Medulla oblongata (tissue), 1 donor: ENCODE measurements around the gene EFHD2.
"Not testable (repeated sequence)": the region's sequence is repeated elsewhere in the genome, so short reads cannot be mapped to it uniquely, and the experiment has no call there.

Experiments used
- DNase-seq: peaks from one replicate; pipeline ENCODE4 v3.0.0-alpha.2; 2015; ENCODE audit errors: extremely low spot score

The EFHD2 gene, protein sequence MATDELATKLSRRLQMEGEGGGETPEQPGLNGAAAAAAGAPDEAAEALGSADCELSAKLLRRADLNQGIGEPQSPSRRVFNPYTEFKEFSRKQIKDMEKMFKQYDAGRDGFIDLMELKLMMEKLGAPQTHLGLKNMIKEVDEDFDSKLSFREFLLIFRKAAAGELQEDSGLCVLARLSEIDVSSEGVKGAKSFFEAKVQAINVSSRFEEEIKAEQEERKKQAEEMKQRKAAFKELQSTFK

DNA sequence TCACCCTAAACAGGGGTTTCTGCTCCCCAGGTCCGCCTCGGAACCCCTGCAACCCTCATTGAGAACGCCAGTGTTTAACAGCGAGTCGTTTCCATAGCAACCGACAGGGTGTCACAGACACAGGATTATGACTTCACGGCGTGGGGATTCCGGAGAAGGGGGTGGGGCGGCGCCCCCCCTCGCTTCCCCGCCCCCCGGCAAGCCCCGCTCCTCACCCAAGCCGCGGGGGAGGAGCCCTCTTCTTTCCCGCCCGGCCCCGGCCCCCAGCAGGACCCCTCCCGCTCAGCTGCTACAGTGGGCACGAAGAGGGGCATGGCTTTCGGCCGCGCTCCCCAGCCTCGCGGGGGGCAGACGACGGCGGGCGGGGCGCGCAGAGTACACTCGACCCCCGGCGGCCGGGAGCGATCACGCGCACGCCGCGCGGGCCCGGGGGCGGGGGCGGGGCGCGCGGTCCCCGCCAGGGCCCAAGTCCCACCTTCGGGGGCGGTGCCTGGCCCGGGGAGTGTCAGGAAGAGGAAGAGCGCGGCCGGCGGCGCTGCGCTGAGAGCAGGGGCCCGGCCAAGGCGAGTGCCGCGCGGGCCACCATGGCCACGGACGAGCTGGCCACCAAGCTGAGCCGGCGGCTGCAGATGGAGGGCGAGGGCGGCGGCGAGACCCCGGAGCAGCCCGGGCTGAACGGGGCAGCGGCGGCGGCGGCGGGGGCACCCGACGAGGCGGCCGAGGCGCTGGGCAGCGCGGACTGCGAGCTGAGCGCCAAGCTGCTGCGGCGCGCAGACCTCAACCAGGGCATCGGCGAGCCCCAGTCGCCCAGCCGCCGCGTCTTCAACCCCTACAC, at the start of gene EFHD2:
TSS of gene EFHD2 (plus strand) at position 501 of the 835 bp plus-strand sequence. CDS start at position 585, 84 bp downstream.
- DNase-seq = peak; percentile 83

DNA sequence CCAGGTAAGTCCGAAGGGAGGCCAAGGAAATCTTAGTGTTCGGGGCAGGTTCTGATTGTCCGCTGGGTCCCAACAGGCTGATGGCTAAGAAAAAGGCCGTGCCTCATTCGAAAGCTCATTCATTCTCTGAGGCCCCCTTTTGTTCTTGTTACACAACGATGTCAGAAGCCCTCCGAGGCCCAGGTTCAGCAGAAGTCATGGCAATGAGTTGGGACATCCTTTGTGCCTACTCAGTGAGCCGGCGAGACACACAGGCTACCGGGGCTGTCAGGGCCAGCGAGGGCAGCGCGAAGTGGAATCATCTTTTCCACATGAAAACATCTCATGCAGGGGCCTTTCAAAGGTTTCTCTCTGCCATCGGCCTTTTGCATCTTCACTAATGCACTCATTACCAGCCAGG, 49.0 kb upstream of the EFHD2 start:
- no peak for DNase-seq

DNA sequence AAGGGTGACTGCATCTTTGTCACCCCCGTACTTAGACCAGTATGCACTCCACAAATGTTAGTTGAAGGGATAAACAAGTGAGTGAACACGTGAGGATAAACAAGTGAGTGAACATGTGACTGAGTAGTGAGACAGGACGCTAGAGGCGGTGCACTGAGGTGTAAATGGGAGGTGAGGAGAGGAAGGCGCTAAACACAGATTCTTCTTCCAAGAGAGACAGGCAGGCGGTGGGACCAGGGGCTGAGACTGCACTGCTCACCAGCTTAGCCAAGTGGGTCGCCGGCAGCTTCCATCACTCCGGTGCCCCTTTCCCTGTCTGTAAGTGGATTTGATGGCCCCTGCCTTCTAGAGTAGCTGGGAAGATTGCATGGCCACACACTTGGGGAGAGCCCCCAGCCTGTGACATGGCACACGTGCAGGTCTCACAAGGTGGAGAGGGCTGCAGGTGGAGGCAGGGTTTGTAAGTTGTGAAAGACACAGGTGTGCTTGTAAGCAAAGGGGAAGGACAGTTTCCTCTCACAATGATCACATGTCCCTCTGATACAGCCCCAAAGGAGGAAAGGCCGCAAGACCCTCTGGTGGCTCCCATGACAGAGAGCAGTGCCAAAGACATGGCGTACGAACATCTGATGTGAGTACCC, 47.5 kb upstream of the EFHD2 start:
- no peak for DNase-seq

DNA sequence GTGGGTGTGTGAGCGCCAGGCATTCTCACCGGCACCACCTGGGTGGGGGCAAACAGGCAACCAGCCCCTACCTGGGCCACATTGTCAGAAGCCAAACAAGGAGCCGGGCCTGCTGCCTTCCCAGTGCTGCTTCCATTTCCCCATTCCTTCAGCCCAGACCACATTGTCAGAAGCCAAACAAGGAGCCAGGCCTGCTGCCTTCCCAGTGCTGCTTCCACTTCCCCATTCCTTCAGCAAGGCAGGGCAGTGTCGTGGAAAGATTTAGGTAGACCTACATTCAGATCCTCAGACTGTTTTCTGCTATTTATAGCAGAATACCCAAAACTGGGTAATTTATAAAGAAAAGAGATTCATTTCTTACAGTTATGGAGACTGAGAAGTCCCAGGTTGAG, 47.0 kb upstream of the EFHD2 start:
- no peak for DNase-seq

DNA sequence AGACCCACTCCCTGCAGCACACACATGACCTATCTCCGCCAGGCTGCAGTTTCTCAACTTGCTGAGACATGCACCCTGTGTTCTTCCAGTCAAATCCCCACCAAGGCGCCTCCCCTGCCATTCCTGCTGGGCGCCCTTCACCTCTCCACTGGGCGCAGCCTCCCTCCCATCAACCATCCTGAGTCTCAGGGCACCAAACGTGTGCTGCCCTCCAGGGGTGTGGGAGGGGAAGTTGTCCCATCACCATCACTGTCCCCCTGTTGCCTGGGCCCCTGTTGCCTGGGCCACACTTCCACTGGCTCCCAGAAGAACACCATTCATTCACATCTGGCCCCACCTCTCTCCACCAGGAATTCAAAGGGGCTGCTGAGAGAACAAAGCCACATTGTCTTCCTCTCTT, 44.9 kb upstream of the EFHD2 start:
- no peak for DNase-seq

DNA sequence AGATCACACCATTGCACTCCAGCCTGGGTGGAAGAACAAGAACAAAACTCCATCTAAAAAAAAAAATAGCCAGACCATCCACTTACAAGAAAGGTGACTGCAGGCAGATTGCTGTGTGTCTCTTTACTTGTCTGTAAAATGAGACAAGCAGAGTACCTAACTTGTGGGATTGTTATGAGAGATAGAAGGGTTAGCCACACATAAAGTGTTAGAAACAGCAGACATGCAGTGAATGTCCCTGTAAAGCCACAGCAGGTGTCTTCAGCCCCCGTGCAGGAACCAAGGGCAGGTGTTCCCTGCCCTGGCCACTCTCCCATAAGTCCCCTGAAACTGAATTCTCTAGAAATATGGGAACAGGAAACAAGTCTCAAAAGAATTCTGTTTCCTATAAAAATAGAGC, 40.8 kb upstream of the EFHD2 start:
- no peak for DNase-seq

DNA sequence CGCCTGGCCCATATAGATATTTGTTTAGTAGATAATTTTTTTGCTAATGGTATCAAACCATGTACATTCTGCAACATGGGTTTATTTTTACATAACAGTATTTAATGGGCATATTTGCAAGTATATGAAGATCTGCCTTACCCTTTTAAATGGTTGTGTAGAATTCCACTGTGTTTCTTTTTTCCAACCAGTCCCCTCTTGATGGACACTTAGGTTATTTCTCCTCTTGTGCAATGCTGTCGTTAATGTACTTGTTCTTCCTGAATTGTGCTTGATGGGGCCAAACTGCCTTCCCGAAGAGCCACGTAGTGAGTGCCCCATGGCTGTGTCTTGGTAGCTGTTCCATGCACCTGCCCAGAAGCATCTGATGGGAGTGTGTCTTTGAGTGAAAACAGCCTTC, 39.4 kb upstream of the EFHD2 start:
- no peak for DNase-seq

DNA sequence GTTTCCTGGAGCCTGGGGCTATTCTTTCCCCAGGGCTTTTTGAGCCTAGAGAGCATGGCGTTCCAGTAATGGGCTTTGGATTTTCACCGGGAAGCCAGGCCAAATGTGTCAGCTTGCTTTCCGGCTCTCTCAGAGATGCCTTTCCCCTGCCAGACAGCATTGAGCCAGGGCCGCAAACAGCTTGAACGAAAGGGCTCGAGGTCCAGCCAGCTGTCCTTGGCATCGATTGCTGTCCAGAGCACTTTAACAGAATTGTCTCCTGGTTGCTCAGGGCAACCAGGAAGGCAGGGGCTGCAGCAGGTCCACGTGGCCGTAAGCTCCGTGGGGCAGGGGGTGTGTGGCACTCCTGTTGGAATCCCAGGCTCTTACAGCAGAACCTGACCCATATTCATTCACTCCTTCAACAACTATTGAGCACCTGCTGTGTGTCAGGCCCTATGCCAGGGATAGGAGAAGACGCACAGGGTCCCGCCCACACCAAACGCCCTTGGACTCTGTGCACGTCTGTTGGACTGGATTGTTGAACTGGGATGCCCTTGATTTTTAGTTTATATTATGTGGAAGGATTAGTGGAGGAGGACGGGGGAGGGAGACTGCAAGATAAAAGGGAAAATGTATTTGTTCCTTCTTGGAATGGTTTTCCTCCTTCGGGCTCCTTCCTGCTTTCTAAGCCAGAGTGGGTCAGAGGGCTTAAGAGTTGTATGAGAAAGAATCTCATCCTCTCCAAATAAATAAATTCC, 38.7 kb upstream of the EFHD2 start:
- DNase-seq = peak; percentile 60

DNA sequence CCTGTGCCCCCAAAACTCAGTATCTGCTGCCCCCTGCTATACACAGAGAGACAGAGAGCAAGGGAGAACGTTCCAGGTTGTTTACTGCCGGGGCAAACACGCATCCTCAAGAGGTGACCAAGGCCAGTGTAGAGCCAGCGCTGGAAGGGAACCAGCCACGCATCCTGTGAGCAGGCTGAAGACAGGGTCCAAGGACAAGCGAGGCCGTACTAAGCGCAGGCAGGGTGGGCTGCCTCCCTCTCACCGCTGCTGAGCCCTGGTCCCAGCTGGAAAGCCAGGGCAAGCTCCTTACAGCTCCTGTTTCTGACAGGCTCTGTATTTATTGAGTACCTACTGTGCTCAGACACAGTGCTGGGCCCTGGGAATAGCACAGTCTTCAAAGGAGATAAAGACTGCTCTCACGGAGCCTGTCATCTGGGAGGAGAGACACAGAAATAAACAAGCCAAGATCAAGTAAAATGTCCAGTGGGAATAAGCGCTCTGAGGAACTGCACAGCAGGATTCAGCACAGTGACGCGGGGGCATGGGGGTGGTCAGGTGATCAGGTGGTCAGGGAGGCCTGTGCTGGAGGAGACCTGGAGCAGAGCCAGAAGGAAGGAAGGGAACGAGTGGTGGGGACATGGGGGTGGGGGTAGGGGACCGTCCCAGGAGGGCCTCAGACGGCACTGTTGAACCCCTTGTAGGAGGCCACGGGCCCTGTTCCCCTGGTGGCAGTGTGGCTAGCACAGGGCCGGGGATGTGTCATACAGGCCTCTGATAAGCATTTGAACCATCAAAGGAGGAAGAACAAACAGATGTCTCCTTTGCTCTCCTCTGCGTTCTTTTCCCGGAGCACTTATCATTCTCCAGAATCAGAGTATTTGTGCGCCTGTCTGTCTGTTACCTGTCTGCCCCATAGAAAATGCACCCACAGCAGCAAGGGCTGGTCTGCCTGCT, 37.8 kb upstream of the EFHD2 start:
- DNase-seq = no peak

DNA sequence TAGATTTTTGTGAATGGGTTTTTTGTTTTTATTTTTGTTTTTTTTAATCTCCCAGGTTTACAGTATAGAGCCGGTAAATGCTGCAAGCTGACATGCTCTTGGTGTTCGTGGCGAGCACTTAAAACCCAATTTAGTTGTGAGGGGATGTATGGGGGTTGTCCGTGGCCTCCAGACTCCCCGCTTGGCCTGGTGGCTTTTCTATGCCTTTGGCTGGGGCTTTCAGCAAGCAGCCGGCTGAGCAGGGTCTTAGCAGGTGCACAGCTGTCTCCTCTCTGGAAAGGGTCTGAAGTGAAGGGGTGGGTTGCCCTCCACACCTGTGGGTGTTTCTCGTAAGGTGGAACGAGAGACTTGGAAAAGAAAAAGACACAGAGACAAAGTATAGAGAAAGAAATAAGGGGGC, 31.0 kb upstream of the EFHD2 start:
- DNase-seq = no peak

DNA sequence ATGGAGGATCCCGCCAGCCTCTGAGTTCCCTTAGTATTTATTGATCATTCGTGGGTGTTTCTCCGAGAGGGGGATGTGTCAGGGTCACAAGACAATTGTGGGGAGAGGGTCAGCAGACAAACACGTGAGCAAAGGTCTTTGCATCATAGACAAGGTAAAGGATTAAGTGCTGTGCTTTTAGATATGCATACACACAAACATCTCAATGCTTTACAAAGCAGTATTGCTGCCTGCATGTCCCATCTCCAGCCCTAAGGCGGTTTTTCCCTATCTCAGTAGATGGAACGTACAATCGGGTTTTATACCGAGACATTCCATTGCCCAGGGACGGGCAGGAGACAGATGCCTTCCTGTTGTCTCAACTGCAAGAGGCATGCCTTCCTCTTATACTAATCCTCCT, 30.5 kb upstream of the EFHD2 start:
- DNase-seq = not testable (repeated sequence)

DNA sequence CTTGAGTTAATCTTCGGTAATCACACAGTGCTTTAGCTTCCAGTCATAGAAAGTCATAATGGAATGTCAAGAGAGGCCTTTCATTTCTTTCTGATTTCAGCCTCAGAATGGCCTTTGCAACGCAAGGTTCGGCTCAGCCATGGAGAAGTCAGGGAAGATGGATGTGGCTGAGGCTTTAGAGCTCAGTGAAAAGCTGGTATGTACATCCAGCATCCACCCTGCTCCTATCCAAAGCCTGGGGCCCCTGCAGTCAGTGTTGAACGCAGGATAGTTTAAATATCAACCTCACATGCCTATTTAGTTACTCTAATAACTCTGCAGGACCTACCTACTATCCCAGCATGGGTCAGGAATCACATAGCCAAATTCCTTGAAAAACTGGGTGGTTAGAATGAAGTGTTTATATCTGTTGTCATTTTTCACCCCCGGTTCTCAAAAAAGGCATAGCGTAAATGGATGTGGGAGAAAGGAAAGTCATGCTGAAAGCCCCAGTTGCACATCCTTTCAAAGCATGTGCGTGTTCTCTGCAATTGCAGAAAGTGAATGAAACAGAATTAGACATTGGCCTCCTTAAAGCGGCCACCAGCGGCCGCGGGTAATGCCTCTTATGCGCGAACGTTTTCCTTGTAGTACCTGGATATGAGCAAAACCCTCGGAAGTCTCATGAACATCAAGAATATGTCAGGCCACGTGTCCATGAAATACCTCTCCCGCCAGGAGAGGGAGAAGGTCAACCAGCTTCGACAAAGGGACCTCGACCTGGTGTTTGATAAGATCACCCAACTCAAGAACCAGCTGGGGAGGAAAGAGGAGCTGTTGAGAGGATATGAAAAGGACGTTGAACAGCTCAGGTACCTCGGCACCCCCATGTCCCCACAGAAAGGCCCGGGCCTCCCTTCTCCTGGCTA, 28.8 kb upstream of the EFHD2 start:
- DNase-seq = no peak

DNA sequence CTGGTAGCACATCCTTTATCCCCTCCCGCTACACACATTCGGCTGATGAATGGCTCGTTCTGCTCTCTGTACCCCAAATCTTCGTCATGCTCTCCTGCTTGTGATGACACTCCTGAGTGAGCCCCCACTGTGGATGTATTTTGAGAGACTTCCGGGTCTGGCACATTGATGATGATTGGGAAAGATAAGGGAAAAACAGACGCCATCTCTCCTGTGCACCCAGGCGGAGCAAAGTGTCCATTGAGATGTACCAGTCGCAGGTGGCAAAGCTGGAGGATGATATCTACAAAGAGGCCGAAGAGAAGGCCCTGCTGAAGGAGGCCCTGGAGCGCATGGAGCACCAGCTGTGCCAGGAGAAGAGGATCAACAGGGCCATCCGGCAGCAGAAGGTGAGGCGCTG, 27.9 kb upstream of the EFHD2 start:
- DNase-seq = no peak

DNA sequence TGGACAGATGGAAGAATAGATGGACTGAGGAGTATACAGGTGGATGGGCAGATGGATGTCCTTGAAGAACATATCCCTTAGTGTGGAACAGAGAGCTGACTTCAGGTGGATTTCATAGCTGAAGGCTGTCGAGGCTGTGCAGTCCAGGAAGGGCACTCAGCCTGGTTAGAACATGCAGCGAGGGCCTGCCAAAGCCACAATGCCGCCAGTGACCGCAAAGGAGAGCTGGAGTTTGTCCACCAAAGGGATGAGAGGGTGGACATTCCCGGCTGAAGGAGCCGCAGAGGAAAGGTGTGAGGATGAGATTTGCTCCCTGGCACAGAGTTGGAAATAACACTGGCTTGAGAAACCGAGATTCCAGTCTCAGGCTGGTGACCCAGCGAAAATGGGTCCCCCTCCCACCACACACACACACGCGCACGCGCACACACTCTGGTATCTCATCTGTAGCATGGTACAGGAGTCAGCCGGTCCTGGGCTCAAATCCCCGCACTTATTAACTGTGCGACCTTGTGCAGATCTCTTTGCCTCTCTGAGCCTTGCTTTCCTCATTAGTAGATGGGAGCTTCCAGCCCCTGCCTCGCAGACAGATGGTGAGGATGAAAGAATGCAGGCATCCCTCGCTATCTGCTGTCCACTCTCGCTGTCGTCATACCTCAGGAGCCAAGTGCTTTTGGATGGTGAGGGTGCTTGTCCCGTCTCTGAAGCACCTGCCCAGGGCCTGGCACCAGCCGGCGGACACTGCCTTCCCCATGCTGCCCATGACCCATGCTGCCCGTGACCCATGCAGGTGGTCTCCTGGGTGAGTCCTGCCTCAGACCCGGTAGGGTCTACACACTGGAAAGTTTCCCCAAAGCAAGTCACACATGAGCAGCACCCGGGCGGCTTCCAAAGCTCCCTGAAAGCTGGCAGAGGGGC, 26.8 kb upstream of the EFHD2 start:
- DNase-seq = no peak

DNA sequence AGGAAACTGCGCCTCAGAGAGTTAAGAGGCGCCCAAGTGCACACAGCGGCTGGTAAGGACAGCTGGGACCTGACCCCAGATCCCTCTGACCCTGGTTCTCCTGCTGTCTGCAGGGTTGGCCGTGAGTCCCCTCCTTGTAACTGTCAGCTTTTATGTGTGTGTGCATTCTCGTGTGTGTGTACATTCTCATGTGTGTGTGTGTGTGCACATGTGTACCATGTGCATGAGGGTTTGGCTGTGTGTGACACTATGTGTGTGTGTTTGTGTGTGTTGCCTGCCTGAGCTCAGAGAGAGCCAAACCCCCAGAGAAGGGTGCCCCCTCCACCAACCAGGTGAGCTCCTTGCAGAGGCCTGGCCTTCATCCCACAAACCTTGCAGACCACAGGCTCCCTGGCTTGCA, 25.9 kb upstream of the EFHD2 start:
- no peak for DNase-seq

DNA sequence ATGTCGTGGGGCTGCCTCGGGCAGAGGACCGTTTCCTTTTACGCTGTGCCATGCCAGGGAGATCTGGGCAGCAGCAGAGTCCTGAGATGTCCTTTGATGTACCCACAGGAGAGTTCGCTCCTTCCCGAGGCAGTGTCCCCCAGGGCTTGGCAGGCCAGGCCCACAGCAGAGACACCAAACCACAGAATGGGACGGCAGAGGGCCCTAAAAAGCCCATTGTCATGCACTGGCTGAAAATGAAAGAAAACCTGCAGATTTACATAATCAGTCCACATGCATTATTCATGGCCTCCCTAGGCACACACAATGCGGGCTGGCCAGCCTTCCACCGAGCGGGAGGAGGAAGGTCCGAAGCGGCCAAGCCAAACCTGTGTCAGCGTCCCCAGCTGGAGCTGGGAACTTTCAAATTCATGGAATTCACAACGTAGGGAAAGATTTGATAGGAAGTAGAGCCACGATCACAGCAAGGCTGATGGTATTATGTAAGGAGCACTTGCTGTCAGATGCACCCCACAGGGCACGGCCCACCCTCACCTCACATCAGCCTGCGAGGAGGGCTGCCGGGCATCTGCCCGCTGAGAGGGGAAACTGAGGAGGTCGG, 25.3 kb upstream of the EFHD2 start:
- DNase-seq = peak; percentile 84

DNA sequence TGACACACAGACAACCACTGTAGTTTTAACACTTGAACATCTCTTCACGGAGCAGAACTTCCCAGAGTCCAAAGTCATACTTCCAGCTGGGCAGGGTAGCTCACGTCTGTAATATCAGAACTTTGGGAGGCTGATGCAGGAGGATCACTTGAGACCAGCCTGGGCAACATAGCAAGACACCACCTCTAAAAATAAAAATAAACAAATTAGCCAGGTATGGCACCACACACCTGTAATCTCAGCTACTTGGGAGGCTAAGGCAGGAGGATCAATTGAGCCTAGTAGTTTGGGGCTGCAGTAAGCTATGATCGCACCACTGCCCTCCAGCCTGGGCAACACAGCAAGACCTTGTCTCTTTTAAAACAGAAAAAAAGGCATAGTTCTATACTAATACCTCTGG, 24.3 kb upstream of the EFHD2 start:
- no peak for DNase-seq

DNA sequence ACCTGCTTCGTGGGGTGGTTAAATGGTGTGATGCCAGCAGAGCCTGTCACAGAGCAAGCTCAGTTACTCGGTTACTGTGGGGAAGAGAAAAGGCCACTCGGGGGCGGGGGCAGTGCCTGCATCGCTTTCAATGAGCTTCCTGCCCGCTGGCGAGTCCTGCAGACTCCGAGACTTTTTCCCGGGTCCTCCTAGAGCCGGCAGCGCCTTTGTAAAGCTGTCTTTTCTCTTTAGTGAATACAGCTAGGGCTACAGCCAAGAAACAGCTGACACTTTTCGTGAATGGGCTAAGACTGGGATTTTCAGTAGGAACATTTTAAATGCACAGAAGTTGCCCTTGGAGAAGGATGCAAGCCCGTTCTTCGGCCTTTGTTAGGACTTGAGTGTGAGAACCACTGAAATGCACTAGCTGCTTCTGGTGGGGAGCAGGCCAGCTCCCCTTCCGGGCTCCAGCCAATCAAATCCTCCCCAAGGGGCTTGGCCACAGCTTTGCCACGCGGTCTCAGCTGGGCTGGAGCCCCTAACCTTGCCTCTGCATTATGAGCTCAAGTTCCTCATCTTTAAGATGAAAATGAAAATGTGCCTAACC, 23.4 kb upstream of the EFHD2 start:
- DNase-seq = peak; percentile 79
